ENCODE data around the gene TPH2.

The TPH2 gene

GRCh38 chr12:71938728-71939385 lies at the start of gene TPH2:
Gene TPH2, plus strand, starts transcription at chr12:71938845. Its CDS starts 142 bp downstream, at chr12:71938987.
- peak; percentile 20 for DNase-seq (ENCODE audit: low spot score)

GRCh38 chr12:71890475-71890874 lies 48.2 kb upstream of the TPH2 start:
- DNase-seq (ENCODE audit: low spot score), result no peak

- no peak for DNase-seq (ENCODE audit: low spot score)
These were observed 46.6 kb upstream of the TPH2 start for GRCh38 chr12:71892059-71892458.

GRCh38 chr12:71896205-71896882 lies 42.3 kb upstream of the TPH2 start:
- DNase-seq (ENCODE audit: low spot score), result no peak

GRCh38 chr12:71900091-71900490 lies 38.6 kb upstream of the TPH2 start:
- DNase-seq (ENCODE audit: low spot score), result peak; percentile 36

- no peak for DNase-seq (ENCODE audit: low spot score)
These were observed 34.0 kb upstream of the TPH2 start for GRCh38 chr12:71904629-71905028.

- DNase-seq (ENCODE audit: low spot score), result no peak
These were observed 3.1 kb upstream of the TPH2 start for GRCh38 chr12:71935594-71935993.

GRCh38 chr12:71940068-71940467 lies 1.4 kb downstream of the TPH2 start:
- no peak for DNase-seq (ENCODE audit: low spot score)

GRCh38 chr12:71941174-71941573 lies 2.5 kb downstream of the TPH2 start:
- DNase-seq (ENCODE audit: low spot score), result no peak

- DNase-seq (ENCODE audit: low spot score), result no peak
These were observed 3.6 kb downstream of the TPH2 start for GRCh38 chr12:71942259-71942658.

GRCh38 chr12:71942703-71943102 lies 4.1 kb downstream of the TPH2 start:
- no peak for DNase-seq (ENCODE audit: low spot score)

GRCh38 chr12:71945121-71945520 lies 6.5 kb downstream of the TPH2 start:
- DNase-seq (ENCODE audit: low spot score), result no peak

GRCh38 chr12:71945883-71946282 lies 7.2 kb downstream of the TPH2 start:
- DNase-seq (ENCODE audit: low spot score), result no peak

- DNase-seq (ENCODE audit: low spot score), result no peak
These were observed 9.0 kb downstream of the TPH2 start for GRCh38 chr12:71947645-71948105.

GRCh38 chr12:71948390-71948789 lies 9.7 kb downstream of the TPH2 start:
- DNase-seq (ENCODE audit: low spot score), result no peak

GRCh38 chr12:71949646-71950045 lies 11.0 kb downstream of the TPH2 start:
- DNase-seq (ENCODE audit: low spot score), result no peak

- DNase-seq (ENCODE audit: low spot score), result no peak
These were observed 11.8 kb downstream of the TPH2 start for GRCh38 chr12:71950404-71950803.

- DNase-seq (ENCODE audit: low spot score), result no peak
These were observed 12.2 kb downstream of the TPH2 start for GRCh38 chr12:71950819-71951218.

GRCh38 chr12:71954083-71954778 lies 15.6 kb downstream of the TPH2 start:
- no peak for DNase-seq (ENCODE audit: low spot score)

- no peak for DNase-seq (ENCODE audit: low spot score)
These were observed 16.2 kb downstream of the TPH2 start for GRCh38 chr12:71954861-71955260.

GRCh38 chr12:71955970-71956369 lies 17.3 kb downstream of the TPH2 start:
- DNase-seq (ENCODE audit: low spot score), result no peak

GRCh38 chr12:71958056-71958455 lies 19.4 kb downstream of the TPH2 start:
- DNase-seq (ENCODE audit: low spot score), result no peak

GRCh38 chr12:71958457-71958856 lies 19.8 kb downstream of the TPH2 start:
- no peak for DNase-seq (ENCODE audit: low spot score)
